A673 (cell line): Measurements from ENCODE around the gene ANK3. TPM values are rescaled to one million over a fixed set of nuclear protein-coding genes. Genes with fewer than 3 reads are reported as not detected.

ENCODE experiments used
- BruUV-seq: library from RNA; stranded (reverse); fragments of 400-500 nt; replicated peaks from 2 replicates; lab custom pipeline; 2021; lab: Mats Ljungman, UMichigan
- CTCF ChIA-PET: fragments of 300-600 bp; sonication (Branson Sonifier 250); formaldehyde crosslinking; loops from one replicate; lab custom pipeline; 2022; ENCODE audit warnings: antibody characterized with exemption; lab: Charles Lee
- POLR2A ChIA-PET: fragments of 300-600 bp; sonication (Branson Sonifier 250); formaldehyde crosslinking; loops from one replicate; lab custom pipeline; 2022; ENCODE audit warnings: antibody characterized with exemption; ENCODE audit not compliant: low non-redundant PET; lab: Charles Lee
- DNase-seq: peaks from one replicate; pipeline ENCODE4 v3.0.0-alpha.2; 2015; ENCODE audit warnings: low spot score
- H3K27ac ChIP-seq: fragments of 200-600 bp; sonication (generic); 2 replicates; pipeline ENCODE4 v1.5.1; 2016; ENCODE audit warnings: mixed run types, low read depth, mild to moderate bottlenecking, mixed read lengths, antibody characterized with exemption, low read length; ENCODE audit not compliant: poor library complexity, severe bottlenecking
- H3K27me3 ChIP-seq: fragments of 200-600 bp; sonication (generic); replicated peaks from 2 replicates; pipeline ENCODE4 v1.6.1; 2017; ENCODE audit warnings: mixed run types, low read depth, mild to moderate bottlenecking, mixed read lengths, antibody characterized with exemption, low read length; ENCODE audit not compliant: insufficient read depth, poor library complexity
- H3K36me3 ChIP-seq: fragments of 200-600 bp; sonication (generic); 2 replicates; pipeline ENCODE4 v1.6.1; 2016; ENCODE audit warnings: mixed run types, mild to moderate bottlenecking, mixed read lengths, antibody characterized with exemption, low read length; ENCODE audit not compliant: insufficient read depth, poor library complexity, severe bottlenecking
- H3K4me1 ChIP-seq: fragments of 200-600 bp; sonication (generic); 2 replicates; pipeline ENCODE4 v1.6.1; 2017; ENCODE audit warnings: mixed run types, mild to moderate bottlenecking, mixed read lengths, antibody characterized with exemption, low read length; ENCODE audit not compliant: insufficient read depth, poor library complexity, severe bottlenecking
- H3K4me3 ChIP-seq: fragments of 200-600 bp; sonication (generic); 2 replicates; pipeline ENCODE4 v1.5.1; 2016; ENCODE audit warnings: low read depth, mixed run types, mild to moderate bottlenecking, mixed read lengths, low read length; ENCODE audit not compliant: poor library complexity, severe bottlenecking
- H3K9me3 ChIP-seq: fragments of 200-600 bp; sonication (generic); 2 replicates; pipeline ENCODE4 v1.6.1; 2016; ENCODE audit warnings: mixed run types, low read depth, mild to moderate bottlenecking, mixed read lengths, antibody characterized with exemption, low read length; ENCODE audit not compliant: poor library complexity, severe bottlenecking
- EZH2 ChIP-seq: fragments of 200-600 bp; sonication (generic); IDR thresholded peaks from 2 replicates; pipeline ENCODE4 v1.6.1; 2017; ENCODE audit warnings: borderline replicate concordance, low read depth, mild to moderate bottlenecking, mixed read lengths, antibody characterized with exemption, low read length; ENCODE audit not compliant: poor library complexity, severe bottlenecking
- intact Hi-C: fragments of 100-400 bp; cut with micrococcal nuclease; formaldehyde crosslinking; loops from one replicate; pipeline ENCODE4 v1.10.0; 2022; ENCODE audit not compliant: unreplicated experiment
- total RNA-seq: library from RNA; stranded (reverse); gene quantifications from 2 replicates; pipeline ENCODE4 v1.2.3, GENCODE V29; 2021
- TF ChIP-seq, protein P1 (sequence below): fragments of 300-800, 200-600 bp; sonication (generic); conservative IDR thresholded peaks from 2 replicates; pipeline ENCODE4 v1.5.1; 2017; ENCODE audit warnings: low read depth, mild to moderate bottlenecking, antibody characterized with exemption, low read length, moderate library complexity, mixed read lengths

ANK3 gene
- total RNA-seq, 1 experiment from 2014 or later, result 13.5 TPM

DNA sequence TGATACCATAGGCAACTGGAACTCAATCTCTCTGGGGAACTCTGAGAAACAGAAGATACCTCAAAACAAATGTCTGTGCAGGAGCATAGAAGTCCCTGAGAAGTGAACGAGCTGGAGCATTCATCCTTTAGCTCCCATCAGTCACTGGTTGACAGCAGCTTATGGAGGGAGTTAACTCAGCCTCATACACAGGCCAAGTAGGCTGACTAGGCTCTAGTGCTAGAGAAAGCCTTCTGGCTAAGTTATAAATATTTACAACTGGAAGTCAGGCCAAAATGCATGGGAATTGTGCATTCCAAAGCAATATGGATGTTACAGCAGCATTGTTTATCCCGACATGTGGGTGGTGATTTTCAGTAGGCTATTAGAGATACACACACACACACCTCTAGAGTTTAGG is 66.5 kb downstream of the ANK3 start:
- intact Hi-C loops, result no loop called here
- CTCF ChIA-PET, result no interaction called here
- POLR2A ChIA-PET, result no interaction called here
- Histone ChIP-seq H3K27me3 (no peaks in the 10 kb centered on the region), H3K27ac (no peak overlapping the region), H3K36me3 (no peaks in the 10 kb centered on the region), H3K4me3 (no peak overlapping the region), H3K4me1 (no peaks in the 10 kb centered on the region), H3K9me3 (no peaks in the 10 kb centered on the region)
- BruUV-seq, result no TSS peak
- no peak for TF ChIP-seq EZH2
- TF ChIP-seq, protein P1, sequence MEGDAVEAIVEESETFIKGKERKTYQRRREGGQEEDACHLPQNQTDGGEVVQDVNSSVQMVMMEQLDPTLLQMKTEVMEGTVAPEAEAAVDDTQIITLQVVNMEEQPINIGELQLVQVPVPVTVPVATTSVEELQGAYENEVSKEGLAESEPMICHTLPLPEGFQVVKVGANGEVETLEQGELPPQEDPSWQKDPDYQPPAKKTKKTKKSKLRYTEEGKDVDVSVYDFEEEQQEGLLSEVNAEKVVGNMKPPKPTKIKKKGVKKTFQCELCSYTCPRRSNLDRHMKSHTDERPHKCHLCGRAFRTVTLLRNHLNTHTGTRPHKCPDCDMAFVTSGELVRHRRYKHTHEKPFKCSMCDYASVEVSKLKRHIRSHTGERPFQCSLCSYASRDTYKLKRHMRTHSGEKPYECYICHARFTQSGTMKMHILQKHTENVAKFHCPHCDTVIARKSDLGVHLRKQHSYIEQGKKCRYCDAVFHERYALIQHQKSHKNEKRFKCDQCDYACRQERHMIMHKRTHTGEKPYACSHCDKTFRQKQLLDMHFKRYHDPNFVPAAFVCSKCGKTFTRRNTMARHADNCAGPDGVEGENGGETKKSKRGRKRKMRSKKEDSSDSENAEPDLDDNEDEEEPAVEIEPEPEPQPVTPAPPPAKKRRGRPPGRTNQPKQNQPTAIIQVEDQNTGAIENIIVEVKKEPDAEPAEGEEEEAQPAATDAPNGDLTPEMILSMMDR, result no peak
- DNase-seq, result no peak

DNA sequence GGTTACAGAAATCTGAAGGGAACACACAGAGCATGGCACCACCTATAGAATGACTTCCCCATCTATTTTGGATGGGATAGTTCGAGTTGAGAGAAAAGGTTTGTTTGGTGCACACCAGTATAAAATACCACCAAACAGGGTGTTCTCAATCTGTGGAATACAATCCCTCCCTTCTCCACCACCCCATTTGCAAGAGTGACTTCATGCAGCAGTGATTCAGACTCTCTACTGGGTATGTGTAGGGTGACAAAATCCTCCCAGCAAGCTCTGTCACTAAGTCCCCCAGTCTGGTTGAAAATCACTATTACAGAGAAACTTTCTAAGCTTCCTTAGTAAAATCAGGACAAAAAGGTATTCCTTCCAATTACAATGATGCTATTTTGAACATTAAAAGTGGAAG is 69.0 kb downstream of the ANK3 start:
- ChIA-PET CTCF (no interaction called here), POLR2A (no interaction called here)
- Histone ChIP-seq H3K27ac (no peak overlapping the region), H3K36me3 (no peaks in the 10 kb centered on the region), H3K4me1 (peaks cover 4% of the 10 kb centered on the region), H3K4me3 (no peak overlapping the region), H3K27me3 (no peaks in the 10 kb centered on the region), H3K9me3 (no peaks in the 10 kb centered on the region)
- no TSS peak for BruUV-seq
- DNase-seq, result no peak
- intact Hi-C loops, result no loop called here
- no peak for TF ChIP-seq EZH2
- TF ChIP-seq, protein P1, result no peak

DNA sequence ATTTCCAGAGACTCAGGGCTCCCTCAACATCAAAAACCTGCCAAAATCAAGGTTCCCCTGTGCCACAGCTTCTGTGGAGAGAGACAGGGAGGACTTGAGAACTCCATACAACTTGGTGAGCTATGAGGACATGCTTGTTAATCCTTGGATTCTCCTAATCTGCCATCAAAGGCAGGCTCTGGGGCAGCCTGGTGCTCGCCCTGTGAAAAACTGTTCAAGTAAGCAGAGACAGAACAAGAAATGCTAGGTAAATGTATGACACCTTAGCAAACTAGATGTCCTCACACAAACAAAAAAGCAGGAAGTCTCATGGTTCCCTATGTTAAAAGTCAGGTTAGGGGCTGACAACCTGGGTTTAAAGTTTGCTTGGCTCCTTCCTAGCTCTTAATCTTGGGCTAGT is 73.6 kb downstream of the ANK3 start:
- H3K36me3 ChIP-seq, result no peaks in the 10 kb centered on the region
- H3K9me3 ChIP-seq, result no peaks in the 10 kb centered on the region
- DNase-seq, result no peak
- H3K4me3 ChIP-seq, result no peak overlapping the region
- H3K27ac ChIP-seq, result no peak overlapping the region
- intact Hi-C loops, result no loop called here
- peaks cover 33% of the 10 kb centered on the region for H3K4me1 ChIP-seq
- no peak for TF ChIP-seq EZH2
- TF ChIP-seq, protein P1, result no peak
- ChIA-PET CTCF (no interaction called here), POLR2A (no interaction called here)
- BruUV-seq, result no TSS peak
- no peaks in the 10 kb centered on the region for H3K27me3 ChIP-seq
